GM19395 (cell line): Measurements from ENCODE around the gene MUC13.
"Not testable (repeated sequence)": the region's sequence is repeated elsewhere in the genome, so short reads cannot be mapped to it uniquely, and the experiment has no call there.

Experiments
- ATAC-seq: cut with Tn5 transposase; IDR thresholded peaks from one replicate; pipeline ENCODE4 v1.9.1; 2021; ENCODE audit warnings: mild to moderate bottlenecking, moderate library complexity; ENCODE audit not compliant: unreplicated experiment

The MUC13 gene, protein sequence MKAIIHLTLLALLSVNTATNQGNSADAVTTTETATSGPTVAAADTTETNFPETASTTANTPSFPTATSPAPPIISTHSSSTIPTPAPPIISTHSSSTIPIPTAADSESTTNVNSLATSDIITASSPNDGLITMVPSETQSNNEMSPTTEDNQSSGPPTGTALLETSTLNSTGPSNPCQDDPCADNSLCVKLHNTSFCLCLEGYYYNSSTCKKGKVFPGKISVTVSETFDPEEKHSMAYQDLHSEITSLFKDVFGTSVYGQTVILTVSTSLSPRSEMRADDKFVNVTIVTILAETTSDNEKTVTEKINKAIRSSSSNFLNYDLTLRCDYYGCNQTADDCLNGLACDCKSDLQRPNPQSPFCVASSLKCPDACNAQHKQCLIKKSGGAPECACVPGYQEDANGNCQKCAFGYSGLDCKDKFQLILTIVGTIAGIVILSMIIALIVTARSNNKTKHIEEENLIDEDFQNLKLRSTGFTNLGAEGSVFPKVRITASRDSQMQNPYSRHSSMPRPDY

DNA sequence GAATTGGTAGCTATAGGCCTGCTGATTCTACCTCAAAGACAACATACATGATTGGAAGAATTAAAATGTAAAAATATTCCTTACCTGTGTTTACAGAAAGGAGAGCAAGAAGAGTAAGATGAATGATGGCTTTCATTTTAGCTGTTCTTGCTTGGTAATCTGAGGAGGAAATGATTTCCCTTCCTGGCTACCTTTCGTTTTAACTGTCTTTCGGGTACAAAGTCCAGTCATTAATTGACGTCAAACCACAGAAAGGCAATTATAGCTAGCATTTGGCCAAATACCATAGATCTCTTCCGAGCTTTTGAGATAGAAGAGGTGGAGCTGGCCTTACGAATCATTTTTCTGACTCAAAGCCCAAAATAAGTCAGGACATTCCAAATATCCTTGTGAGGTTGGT is at the start of gene MUC13:
MUC13 (minus strand) TSS at position 175 of the 400 bp plus-strand sequence; CDS start at position 136, 39 bp downstream.
- ATAC-seq, result no peak

GRCh38 chr3:124982855-124983254 is 48.3 kb upstream of the MUC13 start:
- ATAC-seq, result no peak

DNA sequence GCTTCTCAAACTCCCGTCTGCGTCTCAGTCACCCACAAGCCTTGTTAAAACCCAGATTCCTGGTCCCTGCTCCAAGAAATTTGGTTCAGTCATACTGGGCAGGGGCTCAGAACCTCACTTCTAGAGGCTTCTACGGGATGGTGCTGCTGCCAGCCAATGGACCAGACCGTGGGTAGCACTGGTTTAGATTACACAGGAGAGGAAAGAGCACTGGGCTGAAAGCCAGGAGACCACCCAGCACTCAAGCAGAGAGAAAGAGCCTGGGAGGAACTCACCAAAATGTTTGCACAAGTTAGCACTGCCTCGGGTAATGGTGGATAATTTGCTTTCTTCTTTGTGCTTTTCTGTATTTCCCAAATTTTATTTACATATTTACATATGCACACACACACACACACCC is 46.9 kb upstream of the MUC13 start:
- ATAC-seq, result no peak

DNA sequence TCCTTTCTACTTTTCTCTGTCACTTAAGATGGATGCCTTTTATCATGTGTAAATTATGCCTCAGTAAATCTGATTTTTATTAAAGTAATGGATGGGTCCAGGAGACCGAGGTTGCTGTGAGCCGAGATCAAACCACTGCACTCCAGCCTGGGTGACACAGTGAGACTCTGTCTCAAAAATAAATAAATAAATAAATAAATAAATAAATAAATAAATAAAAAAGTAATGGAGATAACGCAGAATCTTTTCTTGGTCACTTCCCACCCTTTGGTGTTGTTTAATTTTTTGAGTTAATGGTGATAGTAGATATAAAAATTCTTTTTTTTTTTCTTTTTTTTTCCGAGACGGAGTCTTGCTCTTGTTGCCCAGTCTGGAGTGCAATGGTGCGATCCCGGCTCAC is 44.1 kb upstream of the MUC13 start:
- no peak for ATAC-seq

DNA sequence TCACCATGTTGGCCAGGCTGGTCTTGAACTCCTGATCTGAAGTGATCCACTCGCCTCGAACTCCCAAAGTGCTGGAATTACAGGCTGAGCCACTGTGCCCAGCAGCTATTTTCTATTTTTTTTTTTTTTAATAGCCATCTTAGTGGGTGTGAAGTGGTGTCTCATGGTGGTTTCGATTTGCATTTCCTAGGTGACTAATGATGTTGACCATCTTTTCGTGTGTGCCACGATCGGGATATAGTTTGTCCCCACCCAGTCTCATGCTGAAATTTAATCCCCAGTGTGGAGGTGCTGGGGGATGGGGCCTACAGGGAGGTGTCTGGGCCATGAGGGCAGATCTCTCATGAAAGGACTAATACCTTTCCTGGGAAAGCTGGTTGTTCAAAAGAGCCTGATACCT is 41.8 kb upstream of the MUC13 start:
- no peak for ATAC-seq

- no peak for ATAC-seq
Observed at GRCh38 chr3:124974691-124975090, 40.1 kb upstream of the MUC13 start.

DNA sequence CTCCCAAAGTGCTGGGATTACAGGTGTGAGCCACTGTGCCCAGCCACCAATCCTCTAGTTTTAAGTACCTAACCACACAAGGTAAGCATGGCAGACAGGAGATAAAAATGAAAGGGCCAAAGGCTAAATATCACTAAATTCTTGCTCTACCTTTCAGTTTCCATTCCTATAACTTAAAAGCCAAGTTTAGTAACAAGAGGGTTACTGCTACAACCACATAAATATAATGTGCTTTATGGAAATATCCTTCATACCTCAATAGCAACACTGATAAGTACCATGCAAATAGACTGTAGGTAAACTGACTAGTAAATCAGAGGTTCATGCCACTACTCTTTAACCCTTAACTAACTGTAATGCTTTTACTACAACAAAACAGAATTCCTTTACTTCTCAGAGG is 38.7 kb upstream of the MUC13 start:
- ATAC-seq, result no peak

- no peak for ATAC-seq
Observed at GRCh38 chr3:124972457-124972856, 37.9 kb upstream of the MUC13 start.

- ATAC-seq, result no peak
Observed at GRCh38 chr3:124969963-124970722, 35.6 kb upstream of the MUC13 start.

- no peak for ATAC-seq
Observed at GRCh38 chr3:124969190-124969589, 34.6 kb upstream of the MUC13 start.

GRCh38 chr3:124967964-124968363 is 33.4 kb upstream of the MUC13 start:
- no peak for ATAC-seq

DNA sequence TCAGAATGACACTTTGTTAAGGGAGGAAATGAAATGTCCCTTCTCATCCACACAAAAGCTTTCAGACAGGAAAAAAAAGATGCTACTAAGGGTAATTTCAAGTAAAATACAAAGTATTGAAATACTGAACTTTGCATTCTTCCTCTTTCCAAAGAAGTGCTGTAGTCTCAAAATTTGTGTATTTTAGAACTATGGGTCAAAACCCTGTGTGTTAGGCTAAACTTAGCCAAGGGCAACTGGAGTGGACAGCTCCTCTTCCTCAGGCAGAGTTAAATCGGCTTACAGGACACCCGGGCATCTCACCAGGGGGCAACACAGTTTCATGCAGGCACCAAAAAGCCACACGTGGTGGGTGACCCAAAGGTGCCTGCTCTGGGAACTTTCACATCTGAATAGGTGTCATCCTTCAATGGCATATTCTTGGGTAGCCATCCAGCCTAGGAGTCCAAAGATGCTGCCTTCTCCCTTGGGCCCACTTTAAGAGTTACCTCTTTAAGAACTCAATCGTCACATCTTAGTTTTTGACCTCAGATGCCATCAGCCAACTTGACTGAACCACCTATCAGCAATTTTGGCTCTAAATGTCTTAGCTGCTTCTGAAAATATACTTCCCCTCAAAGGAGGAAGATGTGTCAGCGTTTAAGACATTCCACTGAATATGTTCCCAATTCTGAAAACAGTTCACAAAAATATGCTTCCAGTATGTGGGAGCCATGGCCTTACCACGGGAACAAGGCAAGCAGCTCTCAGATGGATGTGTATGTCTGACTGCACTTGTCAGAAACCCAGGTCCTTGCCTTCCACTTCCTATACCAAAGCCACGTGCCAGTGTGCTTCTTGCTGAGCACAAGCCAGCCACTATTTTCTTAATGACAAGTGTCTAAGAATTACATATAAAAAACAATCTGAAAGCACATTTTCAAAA is 32.2 kb upstream of the MUC13 start:
- ATAC-seq, result no peak

DNA sequence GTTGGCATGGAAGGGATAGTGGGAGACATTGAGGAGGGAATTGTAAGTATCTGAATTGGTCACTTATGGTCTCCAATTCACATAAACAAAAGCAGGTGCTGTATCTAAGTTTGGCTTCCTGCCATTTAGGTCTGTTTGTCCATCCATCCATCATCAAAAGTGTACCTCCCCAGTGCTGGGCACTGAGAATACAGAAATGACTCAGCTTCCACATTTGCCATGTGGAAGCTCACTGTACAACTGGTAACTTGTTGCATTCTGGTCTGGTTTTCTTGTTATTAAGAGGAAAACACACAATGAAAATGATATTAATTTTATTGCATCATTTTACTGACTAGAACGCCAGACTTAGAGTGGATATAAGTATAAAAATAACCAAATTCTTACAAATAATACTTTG is 30.9 kb upstream of the MUC13 start:
- no peak for ATAC-seq

GRCh38 chr3:124964387-124964786 is 29.8 kb upstream of the MUC13 start:
- ATAC-seq, result no peak

DNA sequence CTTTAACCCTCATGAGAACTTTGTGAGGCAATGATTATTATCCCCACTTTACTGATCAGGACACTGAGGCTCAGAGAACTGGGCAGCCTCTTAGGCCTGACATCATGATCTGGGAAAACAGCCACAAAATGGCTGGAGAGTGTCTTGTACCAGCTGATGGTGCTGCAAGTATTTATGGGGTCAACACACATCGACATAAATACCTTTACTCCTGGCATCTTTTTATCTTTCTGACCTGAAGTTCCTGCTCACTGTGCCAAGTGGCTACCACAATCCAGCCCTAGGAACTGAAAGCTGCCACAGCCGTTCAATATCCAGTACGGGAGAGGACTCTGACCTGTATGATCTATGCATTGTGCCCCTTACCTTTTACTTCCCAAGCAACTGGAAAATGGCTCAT is 29.2 kb upstream of the MUC13 start:
- ATAC-seq, result no peak

- no peak for ATAC-seq
Observed at GRCh38 chr3:124962403-124962940, 27.9 kb upstream of the MUC13 start.

- ATAC-seq, result no peak
Observed at GRCh38 chr3:124960698-124961097, 26.1 kb upstream of the MUC13 start.

- ATAC-seq, result no peak
Observed at GRCh38 chr3:124960105-124960504, 25.6 kb upstream of the MUC13 start.

GRCh38 chr3:124957951-124958350 is 23.4 kb upstream of the MUC13 start:
- ATAC-seq, result not testable (repeated sequence)

DNA sequence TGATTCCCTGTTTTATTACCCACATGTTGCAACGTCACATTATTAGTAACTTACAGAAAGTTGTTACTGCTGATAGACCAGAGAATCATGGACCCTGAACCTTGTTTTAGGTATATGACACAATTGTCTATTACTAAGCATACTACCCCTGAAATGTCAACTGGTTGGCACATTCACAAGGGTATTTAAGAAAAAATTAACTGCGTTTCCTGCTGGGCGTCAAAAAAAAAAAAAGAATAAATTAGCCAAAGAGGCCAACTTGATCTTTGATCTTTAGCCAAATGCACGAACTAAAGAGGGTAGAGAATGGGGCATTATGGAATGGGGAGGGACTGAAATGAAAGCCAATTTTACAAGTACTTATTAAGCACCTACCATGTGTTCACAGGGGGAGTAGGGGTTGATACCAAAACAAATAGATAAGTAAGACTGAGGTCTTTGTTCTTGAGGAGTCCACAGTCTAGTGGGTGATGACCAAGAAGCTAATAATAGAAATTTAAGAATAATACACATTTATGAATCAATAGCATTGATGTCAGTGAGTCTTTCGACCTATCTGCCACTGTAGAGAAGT is 17.8 kb upstream of the MUC13 start:
- no peak for ATAC-seq
